ENCODE measurements around the gene VGLL4.

DNA sequence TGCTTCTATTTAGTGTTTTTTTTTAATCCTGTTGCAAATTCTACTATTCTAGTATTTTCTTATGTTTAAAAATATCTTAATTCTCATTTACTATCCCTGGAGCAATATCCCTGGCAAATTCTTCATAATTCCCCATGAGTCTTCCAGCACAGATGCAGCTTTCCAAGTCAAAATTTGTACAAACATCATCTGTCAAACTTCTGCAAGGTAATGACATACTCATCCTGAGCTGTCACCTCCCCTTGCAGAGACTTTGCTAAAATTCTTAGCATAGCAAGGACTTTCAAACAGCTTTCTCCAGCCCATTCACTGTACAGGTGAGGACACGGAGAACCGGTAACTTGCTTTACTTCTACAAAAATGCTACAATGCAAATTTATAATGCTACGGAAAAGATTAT, 28.6 kb upstream of the VGLL4 start:
- TF ChIP-seq, protein P1, sequence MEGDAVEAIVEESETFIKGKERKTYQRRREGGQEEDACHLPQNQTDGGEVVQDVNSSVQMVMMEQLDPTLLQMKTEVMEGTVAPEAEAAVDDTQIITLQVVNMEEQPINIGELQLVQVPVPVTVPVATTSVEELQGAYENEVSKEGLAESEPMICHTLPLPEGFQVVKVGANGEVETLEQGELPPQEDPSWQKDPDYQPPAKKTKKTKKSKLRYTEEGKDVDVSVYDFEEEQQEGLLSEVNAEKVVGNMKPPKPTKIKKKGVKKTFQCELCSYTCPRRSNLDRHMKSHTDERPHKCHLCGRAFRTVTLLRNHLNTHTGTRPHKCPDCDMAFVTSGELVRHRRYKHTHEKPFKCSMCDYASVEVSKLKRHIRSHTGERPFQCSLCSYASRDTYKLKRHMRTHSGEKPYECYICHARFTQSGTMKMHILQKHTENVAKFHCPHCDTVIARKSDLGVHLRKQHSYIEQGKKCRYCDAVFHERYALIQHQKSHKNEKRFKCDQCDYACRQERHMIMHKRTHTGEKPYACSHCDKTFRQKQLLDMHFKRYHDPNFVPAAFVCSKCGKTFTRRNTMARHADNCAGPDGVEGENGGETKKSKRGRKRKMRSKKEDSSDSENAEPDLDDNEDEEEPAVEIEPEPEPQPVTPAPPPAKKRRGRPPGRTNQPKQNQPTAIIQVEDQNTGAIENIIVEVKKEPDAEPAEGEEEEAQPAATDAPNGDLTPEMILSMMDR (IDR thresholded peaks at IDR 0.05; ENCODE audit: poor library complexity, severe bottlenecking), result no peak
- TF ChIP-seq, protein P2, sequence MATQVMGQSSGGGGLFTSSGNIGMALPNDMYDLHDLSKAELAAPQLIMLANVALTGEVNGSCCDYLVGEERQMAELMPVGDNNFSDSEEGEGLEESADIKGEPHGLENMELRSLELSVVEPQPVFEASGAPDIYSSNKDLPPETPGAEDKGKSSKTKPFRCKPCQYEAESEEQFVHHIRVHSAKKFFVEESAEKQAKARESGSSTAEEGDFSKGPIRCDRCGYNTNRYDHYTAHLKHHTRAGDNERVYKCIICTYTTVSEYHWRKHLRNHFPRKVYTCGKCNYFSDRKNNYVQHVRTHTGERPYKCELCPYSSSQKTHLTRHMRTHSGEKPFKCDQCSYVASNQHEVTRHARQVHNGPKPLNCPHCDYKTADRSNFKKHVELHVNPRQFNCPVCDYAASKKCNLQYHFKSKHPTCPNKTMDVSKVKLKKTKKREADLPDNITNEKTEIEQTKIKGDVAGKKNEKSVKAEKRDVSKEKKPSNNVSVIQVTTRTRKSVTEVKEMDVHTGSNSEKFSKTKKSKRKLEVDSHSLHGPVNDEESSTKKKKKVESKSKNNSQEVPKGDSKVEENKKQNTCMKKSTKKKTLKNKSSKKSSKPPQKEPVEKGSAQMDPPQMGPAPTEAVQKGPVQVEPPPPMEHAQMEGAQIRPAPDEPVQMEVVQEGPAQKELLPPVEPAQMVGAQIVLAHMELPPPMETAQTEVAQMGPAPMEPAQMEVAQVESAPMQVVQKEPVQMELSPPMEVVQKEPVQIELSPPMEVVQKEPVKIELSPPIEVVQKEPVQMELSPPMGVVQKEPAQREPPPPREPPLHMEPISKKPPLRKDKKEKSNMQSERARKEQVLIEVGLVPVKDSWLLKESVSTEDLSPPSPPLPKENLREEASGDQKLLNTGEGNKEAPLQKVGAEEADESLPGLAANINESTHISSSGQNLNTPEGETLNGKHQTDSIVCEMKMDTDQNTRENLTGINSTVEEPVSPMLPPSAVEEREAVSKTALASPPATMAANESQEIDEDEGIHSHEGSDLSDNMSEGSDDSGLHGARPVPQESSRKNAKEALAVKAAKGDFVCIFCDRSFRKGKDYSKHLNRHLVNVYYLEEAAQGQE (IDR thresholded peaks at IDR 0.05; ENCODE audit: borderline replicate concordance), result no peak
- no peak for TF ChIP-seq POLR2AphosphoS5 (IDR thresholded peaks at IDR 0.05)
